Measurements from ENCODE around the gene ENOX1.
"Not testable (repeated sequence)": the region's sequence is repeated elsewhere in the genome, so short reads cannot be mapped to it uniquely, and the experiment has no call there.

ENOX1 gene

DNA sequence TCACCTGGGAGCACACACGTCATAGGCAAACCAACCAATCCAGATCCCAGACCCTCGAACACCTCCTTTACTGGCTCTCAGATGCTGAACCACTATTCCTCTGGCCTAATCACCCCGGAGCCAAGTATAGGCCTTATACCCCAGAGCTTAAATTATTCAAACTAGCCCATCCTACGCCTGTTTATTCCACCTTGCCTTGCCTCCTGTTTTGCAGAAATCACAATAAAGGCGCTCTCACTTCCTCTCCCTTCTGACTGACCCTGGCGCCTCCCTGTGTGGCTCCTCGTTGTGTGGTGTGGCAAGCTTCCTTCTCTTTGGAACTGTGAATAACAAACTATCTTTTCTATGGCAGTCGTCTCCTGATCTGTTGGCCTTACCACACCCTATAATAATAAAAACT, 354.9 kb downstream of the ENOX1 start:
- no peak for DNase-seq (ENCODE audit: low read depth)

DNA sequence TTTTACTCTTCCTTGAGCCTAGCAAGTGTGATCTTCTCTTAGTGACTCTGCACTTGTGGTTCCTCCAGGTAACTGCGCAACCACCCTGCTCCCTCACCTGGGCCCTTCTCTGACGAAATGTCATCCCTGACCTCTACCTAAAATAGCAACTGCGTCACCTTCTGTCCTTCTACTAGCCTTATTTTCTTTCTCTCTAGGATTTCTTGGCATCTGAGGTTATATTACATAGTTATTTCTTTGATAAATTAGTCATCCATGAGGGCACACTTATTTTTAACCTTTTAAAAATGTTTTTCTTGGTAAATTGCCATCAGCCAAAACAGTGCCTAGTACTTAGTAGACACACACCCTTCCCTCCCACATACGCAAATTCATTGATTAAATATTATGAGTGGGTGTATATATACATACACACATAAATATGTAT, 355.5 kb downstream of the ENOX1 start:
- DNase-seq (ENCODE audit: low read depth) = no peak

DNA sequence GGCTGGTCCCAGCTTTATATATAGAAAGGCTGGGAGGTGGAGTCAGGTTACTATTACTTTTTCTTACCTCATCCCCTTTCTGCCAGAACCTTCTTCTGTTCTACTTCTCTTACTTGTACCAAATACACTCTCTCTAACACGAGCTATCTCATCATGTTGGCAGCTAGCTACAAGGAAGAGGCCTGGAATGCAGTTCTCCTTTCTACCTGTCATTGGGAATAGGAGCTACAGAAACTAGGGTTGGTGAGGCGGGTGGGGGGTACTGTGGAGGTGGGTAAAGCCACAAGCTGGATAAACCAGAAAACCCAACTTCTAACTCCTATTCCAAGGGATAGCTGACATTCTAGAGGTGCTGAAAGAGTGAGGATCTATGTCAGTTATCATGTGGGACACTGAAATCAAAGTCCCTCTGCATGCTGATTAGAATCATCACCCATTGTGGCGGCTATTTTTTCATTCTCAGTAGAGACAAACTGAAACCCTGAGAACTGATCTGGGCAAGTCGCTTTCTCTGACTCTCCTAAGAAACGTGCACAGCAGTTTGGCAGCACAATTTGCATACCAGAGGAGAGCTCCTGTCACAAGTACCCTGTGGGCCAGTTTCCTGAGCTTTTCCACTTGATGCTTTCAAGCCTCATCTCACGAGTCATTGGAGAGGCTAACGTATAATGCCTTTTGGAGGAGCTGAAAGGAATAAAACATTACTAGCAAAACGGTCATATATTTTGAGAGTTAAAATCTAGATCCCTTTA, 358.1 kb downstream of the ENOX1 start:
- DNase-seq (ENCODE audit: low read depth) = no peak

DNA sequence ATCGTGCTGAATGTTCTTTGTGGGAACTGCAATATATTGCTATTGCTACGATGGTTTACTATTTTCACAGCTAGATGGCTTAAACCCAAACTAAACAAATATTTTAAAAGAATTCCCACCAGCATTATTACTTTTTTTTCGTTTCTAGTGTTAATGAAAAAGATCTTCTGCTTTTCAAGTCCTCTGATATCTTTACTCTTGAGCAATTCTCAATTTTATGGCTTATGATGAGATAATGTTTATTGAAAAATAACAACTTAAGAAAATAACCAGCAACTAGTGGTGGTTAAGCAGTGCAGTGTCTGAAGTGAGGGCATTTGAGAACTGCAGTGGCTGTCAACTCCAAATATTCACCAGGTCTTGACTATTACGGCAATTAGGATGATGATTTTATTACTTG, 360.4 kb downstream of the ENOX1 start:
- no peak for DNase-seq (ENCODE audit: low read depth)

DNA sequence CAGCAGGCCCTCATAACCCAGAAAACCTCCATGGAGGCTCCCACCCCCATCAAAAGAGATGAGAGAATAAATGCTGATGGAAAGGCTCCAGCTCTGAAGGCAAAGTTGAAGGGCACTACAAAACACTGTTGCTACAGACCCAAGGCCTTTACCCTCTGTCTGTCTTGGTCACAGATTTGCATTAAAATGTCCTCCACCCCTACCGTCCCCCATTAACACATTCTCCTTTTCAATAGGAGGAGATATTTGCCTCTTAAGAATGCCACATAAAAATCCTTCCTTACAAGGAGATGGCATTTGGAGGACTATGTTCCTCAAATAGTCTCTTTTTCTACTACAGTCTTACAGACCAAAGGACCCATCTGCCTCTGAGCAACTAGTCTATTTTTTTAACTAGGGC, 361.5 kb downstream of the ENOX1 start:
- DNase-seq (ENCODE audit: low read depth) = no peak

DNA sequence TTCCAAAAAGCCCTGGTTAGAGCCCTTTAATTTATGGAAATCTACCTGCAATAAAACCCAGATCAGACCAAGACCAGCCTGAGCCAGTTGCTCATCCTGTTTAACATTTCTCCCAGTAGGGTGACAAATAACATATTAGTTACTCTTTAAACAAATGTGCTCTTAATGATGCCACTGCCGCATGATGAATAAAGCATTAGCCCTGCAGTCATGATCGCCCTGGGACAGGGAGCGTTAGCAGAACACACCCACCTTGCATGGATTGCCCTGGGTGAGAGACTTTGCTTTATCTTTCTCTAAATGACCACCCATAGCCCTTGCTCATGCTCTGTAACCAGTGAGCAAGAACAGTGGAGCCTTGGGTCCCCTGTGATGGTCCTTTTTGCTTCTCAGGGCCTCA, 362.4 kb downstream of the ENOX1 start:
- no peak for DNase-seq (ENCODE audit: low read depth)

DNA sequence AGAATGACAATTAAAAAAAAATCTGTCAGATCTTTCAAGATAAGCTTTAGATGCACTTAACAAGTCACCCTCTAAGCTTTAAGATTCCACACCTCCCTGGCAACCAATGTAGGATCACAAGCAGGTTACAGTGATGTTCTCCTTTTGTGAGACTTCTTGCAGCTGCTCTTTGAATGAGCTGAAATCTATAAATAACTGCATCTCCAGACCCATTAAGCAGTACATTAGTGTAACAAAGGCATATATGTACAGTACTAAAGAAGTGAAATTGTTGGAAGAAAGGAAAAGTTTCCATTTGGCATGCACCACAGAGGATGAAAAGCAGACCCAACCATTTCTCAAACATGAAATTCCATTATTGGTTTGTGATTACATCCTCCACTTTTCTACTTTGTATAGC, 364.7 kb downstream of the ENOX1 start:
- no peak for DNase-seq (ENCODE audit: low read depth)

DNA sequence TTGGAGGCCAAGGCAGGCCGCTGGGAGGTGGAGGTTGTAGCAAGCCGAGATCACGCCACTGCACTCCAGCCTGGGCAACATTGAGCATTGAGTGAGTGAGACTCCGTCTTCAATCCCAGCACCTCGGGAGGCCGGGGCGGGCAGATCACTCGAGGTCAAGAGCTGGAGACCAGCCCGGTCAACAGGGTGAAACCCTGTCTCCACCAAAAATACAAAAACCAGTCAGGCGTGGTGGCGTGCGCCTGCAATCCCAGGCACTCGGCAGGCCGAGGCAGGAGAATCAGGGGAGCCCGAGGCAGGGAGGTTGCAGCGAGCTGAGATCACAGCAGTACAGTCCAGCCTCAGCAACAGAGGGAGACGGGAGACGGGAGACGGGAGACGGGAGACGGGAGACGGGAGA, 369.9 kb downstream of the ENOX1 start:
- not testable (repeated sequence) for DNase-seq (ENCODE audit: low read depth)

DNA sequence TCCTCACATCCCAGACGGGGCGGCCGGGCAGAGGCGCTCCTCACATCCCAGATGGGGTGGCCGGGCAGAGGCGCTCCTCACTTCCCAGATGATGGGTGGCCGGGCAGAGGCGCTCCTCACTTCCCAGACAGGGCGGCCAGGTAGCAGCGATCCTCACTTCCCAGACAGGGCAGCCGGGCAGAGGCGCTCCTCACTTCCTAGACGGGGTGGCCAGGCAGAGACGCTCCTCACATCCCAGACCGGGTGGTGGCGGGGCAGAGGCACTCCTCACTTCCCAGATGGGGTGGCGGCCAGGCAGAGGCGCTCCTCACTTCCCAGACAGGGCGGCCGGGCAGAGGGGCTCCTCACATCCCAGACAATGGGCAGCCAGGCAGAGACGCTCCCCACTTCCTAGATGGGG, 370.4 kb downstream of the ENOX1 start:
- not testable (repeated sequence) for DNase-seq (ENCODE audit: low read depth)

DNA sequence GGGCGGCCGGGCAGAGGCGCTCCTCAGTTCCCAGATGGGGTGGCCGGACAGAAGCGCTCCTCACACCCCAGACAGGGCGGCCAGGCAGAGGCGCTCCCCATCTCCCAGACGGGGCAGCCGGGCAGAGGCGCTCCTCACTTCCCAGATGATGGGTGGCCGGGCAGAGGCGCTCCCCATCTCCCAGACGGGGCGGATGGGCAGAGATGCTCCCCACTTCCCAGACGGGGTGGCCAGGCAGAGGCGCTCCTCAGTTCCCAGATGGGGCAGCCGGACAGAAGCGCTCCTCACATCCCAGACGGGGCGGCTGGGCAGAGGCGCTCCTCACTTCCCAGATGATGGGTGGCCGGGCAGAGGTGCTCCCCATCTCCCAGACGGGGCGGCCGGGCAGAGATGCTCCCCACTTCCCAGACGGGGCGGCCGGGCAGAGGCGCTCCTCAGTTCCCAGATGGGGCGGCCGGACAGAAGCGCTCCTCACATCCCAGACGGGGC, 370.8 kb downstream of the ENOX1 start:
- DNase-seq (ENCODE audit: low read depth) = not testable (repeated sequence)

DNA sequence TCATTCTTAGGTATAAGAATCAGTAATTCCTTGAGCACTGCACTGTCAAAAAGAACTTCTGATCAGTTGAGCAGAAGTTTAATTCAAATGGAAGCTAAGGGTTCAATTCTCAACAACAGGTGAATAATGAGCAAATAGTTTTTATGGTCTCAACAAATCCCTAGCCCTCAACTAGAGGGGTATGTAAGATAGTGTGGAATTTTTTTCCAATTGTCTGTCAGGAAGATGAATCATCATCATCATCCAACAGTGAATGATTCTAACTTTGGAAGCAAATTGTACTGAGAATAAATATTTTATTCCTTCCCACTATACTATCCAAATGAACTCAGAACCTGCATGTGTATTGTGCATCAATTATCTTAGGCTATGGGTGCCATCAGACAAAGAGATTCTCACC, 372.7 kb downstream of the ENOX1 start:
- no peak for DNase-seq (ENCODE audit: low read depth)

DNA sequence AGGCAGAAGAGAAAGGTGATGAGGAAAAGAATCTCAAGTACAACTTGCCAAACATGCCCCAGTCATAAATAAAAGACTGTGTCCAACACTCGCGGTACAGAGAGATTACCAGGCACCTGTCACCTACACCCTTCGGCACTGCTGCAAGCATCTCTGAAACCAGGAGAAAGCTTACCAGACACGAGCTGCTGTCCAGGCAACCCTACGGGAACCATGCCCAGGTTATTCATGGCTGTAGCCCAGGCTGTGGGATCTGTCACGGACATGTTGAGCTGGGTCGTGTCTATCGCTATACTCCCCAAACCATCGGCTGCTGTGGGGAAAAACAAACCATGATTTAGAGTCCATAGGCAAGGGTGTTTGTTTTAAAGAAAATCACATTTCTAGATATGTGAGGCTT, 375.0 kb downstream of the ENOX1 start:
- no peak for DNase-seq (ENCODE audit: low read depth)

DNA sequence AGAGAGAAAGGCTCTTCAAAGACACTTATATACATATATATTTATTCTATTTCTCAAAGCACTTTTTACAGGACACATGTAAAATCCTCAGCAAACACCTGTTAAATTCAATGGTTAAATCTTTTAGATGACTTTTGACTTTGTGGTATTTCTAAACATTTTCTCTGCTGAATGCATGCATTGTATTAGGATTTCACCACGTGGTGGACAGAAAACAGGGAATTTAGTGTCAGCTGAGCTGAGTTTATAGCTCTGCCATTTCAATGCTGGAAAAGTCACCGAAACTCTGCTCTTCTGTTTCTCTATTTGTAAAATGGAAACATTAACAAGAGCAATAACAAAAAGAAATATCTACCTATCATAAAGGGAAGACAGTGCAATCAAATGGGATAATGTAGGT, 375.6 kb downstream of the ENOX1 start:
- DNase-seq (ENCODE audit: low read depth) = no peak

DNA sequence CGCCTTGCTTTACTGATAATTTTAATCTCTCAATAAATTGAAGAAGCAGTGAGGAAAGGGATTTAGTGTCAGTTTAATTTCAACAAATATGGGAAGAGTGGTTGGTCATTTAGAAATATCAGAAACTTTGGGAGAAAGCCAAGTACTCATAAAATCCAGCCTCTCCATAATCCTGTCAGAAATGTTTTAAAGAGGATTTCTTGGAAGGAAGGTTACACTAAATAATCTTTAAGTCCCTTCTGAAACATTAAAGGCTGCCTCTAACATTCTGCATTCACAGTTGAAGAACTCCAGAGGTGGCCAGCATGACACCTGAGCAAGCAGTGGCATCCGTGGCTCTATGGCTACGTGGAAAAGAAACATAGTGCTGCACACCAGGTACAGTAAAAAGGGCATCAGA, 378.5 kb downstream of the ENOX1 start:
- no peak for DNase-seq (ENCODE audit: low read depth)

DNA sequence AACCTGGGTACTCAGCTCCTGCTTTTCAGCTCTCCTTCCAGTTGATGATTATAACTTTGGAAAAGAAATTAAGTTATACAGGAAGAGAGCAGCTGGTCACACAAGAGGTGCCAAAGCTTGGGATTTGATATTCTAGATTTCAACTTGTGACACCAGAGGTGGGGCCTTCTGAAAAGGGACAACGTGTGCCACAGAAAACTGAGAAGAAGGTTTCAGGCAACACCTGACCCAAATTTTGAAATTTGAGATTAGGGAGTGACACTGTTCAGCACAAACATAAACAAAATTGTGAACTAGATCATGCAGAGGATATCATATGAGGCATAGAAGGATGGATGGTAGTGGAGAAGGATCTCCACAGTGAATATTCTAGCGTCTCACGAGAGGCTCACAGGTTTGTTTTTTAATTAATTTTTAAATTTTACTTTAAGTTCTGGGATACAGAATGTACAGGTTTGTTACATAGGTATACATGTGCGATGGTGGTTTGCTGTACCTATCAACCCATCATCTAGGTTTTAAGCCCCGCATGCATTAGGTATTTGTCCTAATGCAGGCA, 379.7 kb downstream of the ENOX1 start:
- DNase-seq (ENCODE audit: low read depth) = no peak

DNA sequence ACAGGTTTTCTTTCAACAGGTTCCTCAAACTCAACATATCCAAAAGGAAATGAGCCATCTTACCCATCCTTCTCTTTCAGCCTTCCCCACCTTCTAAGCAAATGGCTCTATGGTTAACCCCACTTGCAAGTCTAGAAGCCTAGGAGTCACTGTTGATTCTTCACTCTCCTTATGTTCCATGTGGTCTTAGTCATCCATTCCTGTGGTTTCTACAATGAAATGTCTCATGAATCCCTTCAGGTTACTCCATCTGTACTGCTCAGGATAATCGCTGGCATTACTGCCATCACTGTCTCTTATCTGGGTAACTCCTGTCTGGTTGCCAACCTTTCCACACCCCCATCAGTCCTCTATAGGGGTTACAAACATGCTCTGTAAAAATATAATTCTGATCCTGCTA, 381.3 kb downstream of the ENOX1 start:
- no peak for DNase-seq (ENCODE audit: low read depth)

DNA sequence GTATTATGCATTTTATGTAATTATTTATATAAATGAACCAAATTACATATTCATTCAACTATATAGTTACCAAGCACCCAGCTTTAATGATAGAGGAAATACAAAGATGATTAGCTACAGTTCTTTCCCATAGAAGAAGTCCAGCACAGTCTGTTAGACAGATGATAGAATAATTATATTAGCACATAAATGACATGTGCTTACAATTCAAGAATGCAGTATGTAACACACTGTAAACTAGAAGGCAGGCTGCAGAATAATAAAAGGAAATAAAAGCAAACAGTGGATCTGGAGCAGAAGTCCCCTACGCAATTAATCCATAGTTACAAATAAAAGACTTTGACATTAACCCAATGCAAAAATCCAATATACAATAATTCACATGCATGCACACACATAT, 384.4 kb downstream of the ENOX1 start:
- no peak for DNase-seq (ENCODE audit: low read depth)

DNA sequence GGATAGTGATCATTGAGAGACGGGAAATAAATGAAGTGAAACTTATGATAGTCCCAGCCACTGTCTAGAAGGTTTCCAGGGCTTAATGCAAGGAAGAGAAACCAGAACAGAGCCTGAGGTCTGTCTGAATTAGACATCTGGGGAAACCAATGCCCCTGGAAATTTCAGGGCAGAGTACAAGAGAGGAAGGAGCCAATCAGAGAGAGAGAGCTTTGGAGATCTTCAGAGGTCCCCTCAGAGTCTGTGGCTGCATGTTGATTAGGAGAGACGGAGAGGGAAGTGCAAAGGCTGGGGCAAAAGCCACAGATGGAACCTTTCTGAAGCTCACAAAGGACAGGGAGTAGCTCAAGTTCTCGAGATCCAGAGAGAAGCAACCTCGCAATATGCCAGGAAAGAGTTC, 385.4 kb downstream of the ENOX1 start:
- DNase-seq (ENCODE audit: low read depth) = no peak

DNA sequence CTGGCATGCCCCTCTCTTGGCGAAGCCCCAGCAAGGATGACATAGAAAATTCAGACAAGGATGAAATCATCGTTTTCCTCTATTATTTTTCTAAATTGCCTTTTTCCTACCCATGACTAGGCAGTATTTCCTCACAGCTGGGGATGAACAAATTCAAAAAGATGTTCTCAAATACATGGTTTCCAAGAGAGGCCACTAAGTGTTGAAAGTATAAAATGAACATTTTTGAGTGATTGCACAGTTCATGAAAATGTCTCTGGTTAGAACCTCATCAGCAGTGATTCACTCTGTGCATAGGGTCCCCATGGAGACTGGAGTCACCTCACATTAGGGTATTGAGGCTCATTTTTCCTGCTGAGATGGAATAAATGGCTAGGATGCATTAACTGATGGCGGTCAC, 389.7 kb downstream of the ENOX1 start:
- DNase-seq (ENCODE audit: low read depth) = no peak

DNA sequence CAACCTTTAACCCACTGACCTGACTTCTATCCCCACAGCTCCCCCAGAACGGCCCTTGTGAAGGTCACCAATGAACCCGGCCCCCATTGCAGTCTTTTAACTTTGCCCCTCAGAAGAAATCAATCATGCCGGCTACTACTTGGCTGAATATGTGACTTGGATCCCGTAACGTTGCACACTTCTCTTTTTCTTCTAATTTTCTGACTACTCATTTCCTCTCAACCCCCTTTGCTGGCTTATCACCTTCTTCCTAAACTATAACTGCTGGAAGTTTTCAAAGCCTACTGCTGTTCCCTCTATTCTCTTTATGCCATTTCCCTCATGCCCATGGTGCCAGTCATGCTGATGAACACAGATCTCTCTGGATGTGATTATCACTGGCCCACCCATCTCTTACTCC, 395.7 kb downstream of the ENOX1 start:
- DNase-seq (ENCODE audit: low read depth) = no peak

DNA sequence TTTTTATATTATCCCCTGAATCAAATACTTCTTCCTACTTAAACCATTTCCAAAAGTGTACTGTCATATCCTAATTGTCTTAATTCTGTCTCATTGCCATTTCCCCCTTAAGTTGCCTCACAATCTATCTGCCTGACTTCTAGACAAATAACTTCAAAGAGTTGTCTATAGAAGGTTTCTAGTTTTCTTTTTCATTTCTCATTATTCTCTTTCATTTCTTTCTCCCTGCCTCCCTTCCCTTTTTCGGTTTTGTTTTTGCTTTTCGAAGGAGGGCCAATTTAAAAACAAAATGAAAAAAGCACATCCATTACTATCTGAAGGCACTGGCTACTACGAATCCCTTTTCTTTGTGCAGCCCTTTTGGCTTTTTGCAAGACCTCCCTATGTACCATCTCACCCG, 396.2 kb downstream of the ENOX1 start:
- no peak for DNase-seq (ENCODE audit: low read depth)

DNA sequence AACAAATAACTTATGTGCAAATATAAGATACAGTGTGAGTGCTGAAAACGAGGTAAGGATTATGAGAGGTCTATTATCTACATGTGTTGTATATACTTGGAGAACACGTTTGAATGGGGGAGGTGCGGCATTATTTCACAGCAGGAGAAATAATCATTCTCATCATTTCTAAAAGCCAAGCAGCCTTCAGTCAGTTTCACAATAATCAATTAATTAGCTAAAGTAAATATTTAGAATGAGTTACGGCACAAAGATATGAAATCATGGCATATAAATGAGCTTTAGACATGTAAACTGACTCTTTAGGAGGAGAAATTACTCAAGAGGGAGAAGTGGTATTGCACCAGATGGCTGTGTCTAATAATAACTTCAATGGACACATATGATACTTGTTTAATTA, 396.8 kb downstream of the ENOX1 start:
- no peak for DNase-seq (ENCODE audit: low read depth)

DNA sequence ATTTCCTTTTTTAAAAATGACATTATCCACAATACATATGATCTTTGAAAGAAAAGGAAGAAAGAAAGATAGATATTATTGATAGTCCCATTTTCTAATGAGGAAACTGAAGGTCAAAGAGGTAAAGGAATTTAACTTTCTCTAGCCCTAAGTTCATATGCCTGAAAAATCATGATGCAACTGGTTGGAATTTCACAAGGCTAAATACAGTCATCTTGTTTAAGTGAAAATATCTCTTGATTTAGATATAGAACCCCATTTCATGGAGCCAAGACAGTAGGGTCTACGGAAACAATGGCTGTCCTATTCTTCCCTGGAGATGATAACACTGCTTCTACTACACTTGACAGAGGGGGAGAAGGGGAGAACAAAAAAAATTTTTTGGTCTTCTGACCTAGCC, 397.2 kb downstream of the ENOX1 start:
- no peak for DNase-seq (ENCODE audit: low read depth)

Data from activated gamma-delta T cell treated with anti-CD3 and anti-CD28 coated beads, Interleukin-2, amount 50 U/mL, for 16 hours (primary cell).